Activated naive CD4-positive, alpha-beta T cell treated with anti-CD3 and anti-CD28 coated beads, Interleukin-2, amount 10 ng/mL, durations not matched to agents 7 days and 5 days (primary cell): ENCODE results near the gene PYY.
"Not testable (repeated sequence)": the region's sequence is repeated elsewhere in the genome, so short reads cannot be mapped to it uniquely, and the experiment has no call there.

Source experiments
- CTCF ChIA-PET: fragments of 350-600 bp; sonication (Branson Sonifier 250); formaldehyde crosslinking; loops from one replicate; lab custom pipeline; 2021; ENCODE audit warnings: antibody characterized with exemption; lab: Charles Lee
- DNase-seq: peaks from one replicate; pipeline ENCODE4 v3.0.0-alpha.2; 2020
- H3K27ac Mint-ChIP-seq: one replicate; pipeline ENCODE4 v1.8.0; 2021; ENCODE audit warnings: mild to moderate bottlenecking, moderate library complexity, mixed read lengths
- H3K27me3 Mint-ChIP-seq: one replicate; pipeline ENCODE4 v1.8.0; 2021; ENCODE audit warnings: mild to moderate bottlenecking, mixed read lengths
- H3K36me3 Mint-ChIP-seq: one replicate; pipeline ENCODE4 v1.8.0; 2021; ENCODE audit warnings: mixed read lengths
- H3K4me1 Mint-ChIP-seq: one replicate; pipeline ENCODE4 v1.8.0; 2021; ENCODE audit warnings: mixed read lengths
- H3K4me3 Mint-ChIP-seq: one replicate; pipeline ENCODE4 v1.8.0; 2021; ENCODE audit warnings: mild to moderate bottlenecking, moderate library complexity, mixed read lengths
- H3K9me3 Mint-ChIP-seq: one replicate; pipeline ENCODE4 v1.8.0; 2021; ENCODE audit warnings: mixed read lengths

Gene PYY

DNA sequence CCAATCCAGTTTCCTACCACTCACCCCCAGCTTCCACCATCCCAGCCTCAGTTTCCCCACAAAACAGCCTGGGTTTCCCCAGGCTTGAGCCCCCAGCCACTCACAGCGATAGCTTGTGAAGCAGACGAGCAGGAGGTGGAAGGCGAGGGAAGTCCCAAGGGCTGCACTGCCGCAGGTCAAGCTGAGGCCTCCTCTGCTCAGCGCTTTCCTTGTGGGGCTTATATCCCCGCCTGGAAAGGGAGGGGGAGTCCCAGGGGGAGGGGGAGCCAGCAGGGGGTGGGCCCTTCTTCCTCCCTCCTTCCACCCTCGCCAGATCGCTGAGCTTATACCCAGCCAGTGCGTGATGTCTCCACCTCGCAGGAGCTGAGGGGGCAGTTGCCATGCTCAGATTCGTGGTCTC is at the start of gene PYY:
Gene PYY (minus strand): TSS at position 195 of the 400 bp plus-strand sequence. CDS start 457 bp downstream, outside the sequence.
- Mint-ChIP-seq H3K36me3 (no peaks in the 10 kb centered on the region), H3K4me1 (peaks cover 5% of the 10 kb centered on the region), H3K27ac (no peak within 1 kb of the TSS), H3K9me3 (no peaks in the 10 kb centered on the region), H3K4me3 (no peak within 1 kb of the TSS), H3K27me3 (peaks cover 79% of the 10 kb centered on the region)
- CTCF ChIA-PET: interaction anchor here (2.7 kb wide), 1 partner anchor 9 kb away, joined by 15 read pairs; no protein-coding TSS in a partner anchor
- DNase-seq: no peak

DNA sequence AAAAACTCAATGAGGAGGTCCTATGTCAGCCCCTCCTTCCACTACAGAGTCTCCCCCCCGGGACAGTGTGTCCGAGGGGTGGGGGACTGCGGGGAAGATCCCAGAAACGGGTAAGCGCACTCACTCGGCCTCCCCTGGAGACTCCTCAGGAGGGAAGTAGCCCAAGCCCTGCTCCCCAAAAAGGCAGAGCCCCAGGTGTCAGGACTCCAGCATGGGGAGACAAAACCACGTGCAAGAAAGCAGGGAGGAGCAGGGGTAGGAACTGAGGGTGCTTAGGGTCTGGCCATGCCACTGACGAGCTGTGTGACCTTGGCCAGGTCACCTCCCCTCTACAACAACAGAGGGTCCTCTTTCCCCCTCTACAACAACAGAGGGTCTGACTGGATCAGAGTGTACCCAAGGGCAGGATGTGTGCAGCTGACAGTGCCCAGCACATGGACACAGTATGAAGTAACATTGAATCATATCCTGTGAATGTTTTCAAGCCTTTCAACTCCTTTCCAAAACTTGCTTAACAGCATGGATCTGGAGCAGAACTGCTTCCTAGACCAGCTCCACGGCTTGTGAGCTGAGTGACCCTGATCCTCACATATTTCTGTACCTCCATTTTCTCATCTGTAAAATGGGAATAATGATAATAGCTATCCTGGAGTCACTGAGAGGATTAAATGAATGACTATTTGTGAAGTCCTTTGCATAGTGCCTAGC is 48.6 kb upstream of the PYY start:
- CTCF ChIA-PET: interaction anchor here (1.0 to 1.4 kb wide), 2 partner anchors 39 to 58 kb away, joined by 3 to 9 read pairs; no protein-coding TSS in a partner anchor
- no peak for DNase-seq
- H3K36me3 Mint-ChIP-seq: peaks cover 2% of the 10 kb centered on the region
- peaks cover 57% of the 10 kb centered on the region for H3K27me3 Mint-ChIP-seq
- no peaks in the 10 kb centered on the region for H3K9me3 Mint-ChIP-seq
- no peak overlapping the region for H3K4me3 Mint-ChIP-seq
- no peak overlapping the region for H3K27ac Mint-ChIP-seq
- H3K4me1 Mint-ChIP-seq: peaks cover 20% of the 10 kb centered on the region

DNA sequence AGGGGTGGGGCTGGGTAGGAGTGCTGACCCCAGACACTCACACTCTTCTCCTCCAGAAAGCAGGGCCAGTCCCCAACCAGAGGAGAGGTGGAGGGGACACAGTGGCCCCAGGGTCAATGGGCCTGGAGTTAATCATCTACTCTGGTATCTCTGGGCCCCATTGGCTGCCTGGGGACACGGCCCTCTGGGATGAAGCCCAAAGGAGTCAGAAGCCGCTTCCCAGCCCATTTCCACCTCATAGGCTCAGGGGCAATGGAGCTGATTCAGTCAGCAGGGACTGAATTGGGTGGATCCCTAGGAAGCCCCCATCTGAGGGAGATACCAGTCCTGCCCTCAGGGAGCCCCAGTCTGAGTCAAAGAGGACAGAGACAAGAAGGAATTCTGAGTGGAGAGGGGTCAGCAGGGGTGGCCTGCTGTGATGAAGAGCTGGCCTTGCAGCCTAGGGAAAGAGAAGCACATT is 47.8 kb upstream of the PYY start:
- CTCF ChIA-PET: interaction anchor here (1.4 kb wide), 1 partner anchor 57 kb away, joined by 9 read pairs; no protein-coding TSS in a partner anchor
- Mint-ChIP-seq H3K4me3 (no peak overlapping the region), H3K36me3 (peaks cover 2% of the 10 kb centered on the region), H3K4me1 (peaks cover 14% of the 10 kb centered on the region), H3K9me3 (no peaks in the 10 kb centered on the region), H3K27ac (no peak overlapping the region), H3K27me3 (peaks cover 49% of the 10 kb centered on the region)
- DNase-seq: no peak

DNA sequence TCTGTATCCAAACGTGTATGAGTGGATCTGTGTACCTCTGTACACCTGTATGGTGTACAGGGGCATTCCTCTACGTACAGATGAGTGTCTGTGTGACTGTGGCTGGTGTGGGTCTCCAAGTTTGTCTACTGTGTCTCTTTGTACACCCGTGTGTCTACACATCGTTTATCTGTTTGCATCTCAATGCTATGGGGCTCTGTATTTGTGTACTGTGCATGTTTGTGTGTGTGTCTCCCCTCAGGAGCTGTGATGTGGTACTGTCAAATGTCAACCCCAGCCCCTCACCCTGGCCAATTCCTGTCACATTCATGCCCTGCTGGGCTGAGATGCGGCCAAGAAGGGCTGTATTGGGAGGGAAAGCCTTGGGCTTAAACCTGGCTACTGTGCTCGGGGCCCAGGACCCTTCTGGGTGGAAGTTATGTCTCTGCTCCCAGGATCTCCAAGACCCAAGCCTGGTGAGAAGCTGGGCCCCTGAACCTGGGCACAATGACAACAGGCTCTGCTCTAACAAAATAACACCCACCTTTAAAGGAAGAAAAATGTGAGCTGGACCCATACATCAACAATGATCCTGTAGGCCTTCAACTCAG is 47.2 kb upstream of the PYY start:
- H3K27me3 Mint-ChIP-seq: peaks cover 44% of the 10 kb centered on the region
- no peak for DNase-seq
- H3K9me3 Mint-ChIP-seq: no peaks in the 10 kb centered on the region
- H3K4me1 Mint-ChIP-seq: peaks cover 9% of the 10 kb centered on the region
- CTCF ChIA-PET: no interaction called here
- H3K36me3 Mint-ChIP-seq: no peaks in the 10 kb centered on the region
- no peak overlapping the region for H3K27ac Mint-ChIP-seq
- H3K4me3 Mint-ChIP-seq: no peak overlapping the region

DNA sequence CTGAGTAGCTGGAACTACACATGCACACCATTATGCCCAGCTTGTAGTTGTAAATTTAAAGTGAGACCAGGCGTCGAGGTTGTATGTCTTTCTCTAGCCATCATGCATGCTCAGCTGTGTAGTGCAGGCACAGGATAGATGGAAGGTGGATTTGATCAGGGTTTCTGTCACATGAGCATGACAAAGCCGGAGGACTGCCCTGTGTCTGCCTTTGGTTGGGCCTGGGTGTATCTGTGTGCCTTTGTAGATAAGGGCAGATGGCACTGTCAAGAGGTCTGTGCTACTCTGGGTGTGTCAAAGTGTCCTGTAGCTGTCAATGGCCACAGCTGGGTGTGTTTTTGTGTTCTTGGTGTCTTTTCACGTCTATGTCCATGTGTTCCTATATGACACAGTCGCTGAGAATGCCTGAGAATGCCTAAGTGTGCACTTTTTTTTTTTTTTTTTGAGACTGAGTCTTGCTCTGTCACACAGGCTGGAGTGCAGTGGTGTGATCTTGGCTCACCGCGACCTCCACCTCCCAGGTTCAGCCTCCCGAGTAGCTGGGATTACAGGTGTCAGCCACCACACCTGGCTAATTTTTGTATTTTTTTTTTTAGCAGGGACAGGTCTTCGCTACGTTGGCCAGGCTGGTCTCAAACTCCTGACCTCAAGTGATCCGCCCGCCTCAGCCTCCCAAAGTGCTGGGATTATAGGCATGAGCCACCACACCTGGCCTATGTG is 46.6 kb upstream of the PYY start:
- CTCF ChIA-PET: interaction anchor here (1.0 kb wide), 1 partner anchor 90 kb away, joined by 4 read pairs; no protein-coding TSS in a partner anchor
- Mint-ChIP-seq H3K27me3 (peaks cover 37% of the 10 kb centered on the region), H3K4me1 (peaks cover 6% of the 10 kb centered on the region)

DNA sequence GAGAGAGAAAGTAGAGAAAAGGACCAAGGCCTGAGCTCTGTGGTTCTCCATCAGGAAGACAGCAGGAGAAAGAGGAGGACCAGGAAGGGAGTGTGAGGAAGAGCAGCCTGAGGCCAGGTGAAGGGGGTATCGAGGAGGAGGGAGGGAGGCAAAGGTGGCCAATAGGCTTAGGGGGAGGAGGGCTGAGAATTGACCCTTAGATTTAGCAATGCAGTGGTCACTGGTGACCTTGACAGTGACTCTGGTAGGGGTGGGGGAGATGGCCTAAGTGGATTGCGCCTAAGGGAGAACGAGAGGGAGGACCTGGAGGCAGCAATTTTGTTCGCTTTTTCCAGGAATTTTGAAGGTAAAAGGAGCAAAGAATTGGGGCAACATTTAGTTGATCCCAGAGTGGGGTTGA is 45.3 kb upstream of the PYY start:
- Mint-ChIP-seq H3K27ac (no peak overlapping the region), H3K4me1 (peaks cover under 1% of the 10 kb centered on the region), H3K9me3 (no peaks in the 10 kb centered on the region), H3K27me3 (peaks cover 24% of the 10 kb centered on the region), H3K36me3 (no peaks in the 10 kb centered on the region), H3K4me3 (no peak overlapping the region)
- no peak for DNase-seq
- CTCF ChIA-PET: interaction anchor here (0.9 to 2.3 kb wide), 4 partner anchors 10 to 121 kb away, joined by 3 to 9 read pairs (median 4); no protein-coding TSS in a partner anchor

More for the DNA sequence above, 46.6 kb upstream of the PYY start:
- H3K27ac Mint-ChIP-seq: no peak overlapping the region
- H3K4me3 Mint-ChIP-seq: no peak overlapping the region
- no peak for DNase-seq
- H3K9me3 Mint-ChIP-seq: no peaks in the 10 kb centered on the region
- H3K36me3 Mint-ChIP-seq: no peaks in the 10 kb centered on the region

DNA sequence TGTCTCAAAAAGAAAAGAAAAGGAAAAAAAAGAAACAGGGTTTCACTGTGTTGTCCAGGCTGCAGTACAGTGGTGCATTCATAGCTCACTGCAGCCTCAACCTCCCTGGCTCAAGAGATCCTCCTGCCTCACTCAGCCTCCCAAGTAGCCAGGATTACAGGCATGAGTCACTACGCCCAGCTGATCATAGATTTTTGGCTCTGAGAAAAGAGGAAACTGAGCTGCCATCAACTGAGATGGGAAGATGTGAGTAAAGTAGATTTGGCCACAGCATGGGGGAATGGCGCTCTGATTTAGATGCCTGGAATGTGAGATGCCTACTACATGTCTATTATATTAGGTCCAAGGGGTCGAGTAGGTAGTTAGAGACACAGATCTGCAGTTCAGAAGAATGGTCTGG is 44.8 kb upstream of the PYY start:
- DNase-seq: no peak
- Mint-ChIP-seq H3K36me3 (no peaks in the 10 kb centered on the region), H3K4me1 (no peaks in the 10 kb centered on the region), H3K4me3 (no peak overlapping the region), H3K9me3 (no peaks in the 10 kb centered on the region), H3K27ac (no peak overlapping the region), H3K27me3 (peaks cover 19% of the 10 kb centered on the region)
- CTCF ChIA-PET: interaction anchor here (0.9 to 2.3 kb wide), 7 partner anchors 10 to 120 kb away, joined by 3 to 9 read pairs (median 3); no protein-coding TSS in a partner anchor

DNA sequence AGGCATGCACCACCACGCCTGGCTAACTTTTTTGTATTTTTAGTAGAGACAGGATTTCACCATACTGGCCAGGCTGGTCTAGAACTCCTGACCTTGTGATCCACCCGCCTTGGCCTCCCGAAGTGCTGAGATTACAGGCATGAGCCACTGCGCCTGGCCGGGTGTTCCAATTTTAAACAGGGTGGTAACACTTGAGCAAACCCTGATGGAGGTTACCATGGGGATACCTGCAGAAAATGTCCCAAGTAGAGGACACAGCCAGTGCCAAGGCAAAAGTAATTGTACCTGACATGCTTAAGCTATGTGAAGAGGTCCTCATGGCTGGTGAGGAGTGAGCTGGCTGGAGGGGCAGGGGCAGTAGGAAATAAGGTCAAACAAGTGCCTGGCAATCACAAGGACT is 43.4 kb upstream of the PYY start:
- H3K4me1 Mint-ChIP-seq, DNase-seq, H3K27ac Mint-ChIP-seq, H3K36me3 Mint-ChIP-seq, H3K4me3 Mint-ChIP-seq, H3K9me3 Mint-ChIP-seq: not testable (repeated sequence)
- CTCF ChIA-PET: interaction anchor here (1.3 to 2.3 kb wide), 5 partner anchors 36 to 119 kb away, joined by 3 to 9 read pairs (median 4); no protein-coding TSS in a partner anchor
- H3K27me3 Mint-ChIP-seq: peaks cover 21% of the 10 kb centered on the region

DNA sequence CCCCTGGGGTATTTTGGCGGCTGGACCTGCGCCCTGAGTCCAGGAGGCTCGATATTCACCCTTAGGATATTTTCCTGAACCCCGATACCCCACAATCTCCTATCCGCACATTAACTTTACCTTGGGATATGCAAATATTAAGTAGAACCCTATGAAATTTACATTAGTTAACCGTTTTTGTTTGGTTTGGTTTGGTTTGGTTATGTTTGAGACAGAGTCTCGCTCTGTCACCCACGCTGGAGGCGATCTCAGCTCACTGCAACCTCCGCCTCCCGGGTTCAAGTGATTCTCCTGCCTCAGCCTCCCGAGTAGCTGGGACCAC is 41.4 kb upstream of the PYY start:
- H3K4me3 Mint-ChIP-seq: no peak overlapping the region
- no peaks in the 10 kb centered on the region for H3K9me3 Mint-ChIP-seq
- H3K27ac Mint-ChIP-seq: no peak overlapping the region
- no peaks in the 10 kb centered on the region for H3K36me3 Mint-ChIP-seq
- no peaks in the 10 kb centered on the region for H3K4me1 Mint-ChIP-seq
- DNase-seq: no peak
- CTCF ChIA-PET: interaction anchor here (0.6 to 4.2 kb wide), 7 partner anchors 38 to 116 kb away, joined by 3 to 57 read pairs (median 4); partner anchors contain the start of genes MPP2 and PPY
- peaks cover 12% of the 10 kb centered on the region for H3K27me3 Mint-ChIP-seq

DNA sequence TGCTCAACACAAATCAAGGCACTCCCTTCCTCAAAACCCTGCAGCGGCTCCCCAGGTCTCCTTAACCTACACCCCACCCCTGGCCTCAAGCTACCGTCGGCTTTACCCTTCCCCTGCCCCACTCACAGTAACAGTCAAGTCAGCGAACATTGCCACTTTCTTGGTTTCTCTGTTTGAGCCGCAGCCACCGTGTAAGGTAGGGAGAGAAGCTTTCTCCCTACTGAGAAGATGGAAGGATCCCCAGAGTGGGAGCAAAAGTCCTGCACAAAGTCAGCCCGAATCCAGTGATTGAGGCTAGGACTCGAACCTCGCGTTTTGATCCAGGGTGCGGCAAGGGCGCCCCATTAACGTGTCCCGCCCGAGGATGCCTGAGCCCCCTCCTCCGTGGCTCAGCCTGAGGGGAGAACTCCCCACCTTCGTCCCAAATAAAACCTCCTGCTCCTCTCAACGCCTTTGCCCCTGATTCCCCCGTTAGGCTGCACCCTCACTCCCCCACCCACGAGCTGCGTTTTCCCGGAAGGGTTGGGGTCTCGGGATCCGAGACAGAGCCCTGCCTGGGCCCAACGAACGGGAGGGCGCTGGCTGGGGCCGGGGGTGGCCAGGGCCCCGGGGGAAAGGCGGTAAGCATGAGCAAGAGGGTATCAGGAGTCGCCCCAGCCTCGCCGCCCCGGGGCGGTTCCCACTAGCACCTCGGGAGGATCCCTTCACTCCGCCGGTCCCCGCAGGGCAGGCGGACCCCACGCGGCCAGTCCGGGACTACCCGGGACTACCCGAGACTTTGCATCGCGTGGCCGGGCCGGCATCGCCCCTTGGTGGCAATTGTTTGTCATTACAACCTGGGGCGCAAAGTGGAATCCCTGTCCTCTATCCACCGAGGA is 40.8 kb upstream of the PYY start:
- no peaks in the 10 kb centered on the region for H3K4me1 Mint-ChIP-seq
- no peak overlapping the region for H3K4me3 Mint-ChIP-seq
- CTCF ChIA-PET: interaction anchor here (1.2 to 4.2 kb wide), 8 partner anchors 11 to 115 kb away, joined by 3 to 57 read pairs (median 6); partner anchors contain the start of gene PPY
- DNase-seq: peak; percentile 76
- no peaks in the 10 kb centered on the region for H3K9me3 Mint-ChIP-seq
- H3K27me3 Mint-ChIP-seq: peaks cover 12% of the 10 kb centered on the region
- H3K36me3 Mint-ChIP-seq: no peaks in the 10 kb centered on the region
- H3K27ac Mint-ChIP-seq: no peak overlapping the region

DNA sequence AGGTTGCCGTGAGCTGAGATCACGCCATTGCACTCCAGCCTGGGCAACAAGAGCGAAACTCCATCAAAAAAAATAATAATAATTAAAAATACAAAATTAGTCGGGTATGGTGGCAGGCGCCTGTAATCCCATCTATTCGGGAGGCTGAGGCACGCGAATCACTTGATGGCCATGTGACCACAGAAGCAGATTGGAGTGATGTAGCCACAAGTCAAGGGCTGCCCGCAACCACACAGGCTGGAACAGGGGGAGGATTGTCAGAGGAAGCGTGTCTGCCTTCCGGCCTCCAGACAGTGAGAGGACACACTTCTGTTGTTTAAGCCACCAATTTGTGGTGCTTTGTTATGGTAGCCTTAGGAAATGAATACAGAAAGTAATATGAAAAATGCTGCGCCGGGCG is 38.9 kb upstream of the PYY start:
- no peaks in the 10 kb centered on the region for H3K36me3 Mint-ChIP-seq
- CTCF ChIA-PET: interaction anchor here (4.2 kb wide), 2 partner anchors 48 to 113 kb away, joined by 32 to 57 read pairs; partner anchors contain the start of gene PPY
- no peaks in the 10 kb centered on the region for H3K4me1 Mint-ChIP-seq
- peaks cover 24% of the 10 kb centered on the region for H3K27me3 Mint-ChIP-seq
- no peaks in the 10 kb centered on the region for H3K9me3 Mint-ChIP-seq
- H3K4me3 Mint-ChIP-seq: no peak overlapping the region
- H3K27ac Mint-ChIP-seq: no peak overlapping the region
- DNase-seq: no peak

DNA sequence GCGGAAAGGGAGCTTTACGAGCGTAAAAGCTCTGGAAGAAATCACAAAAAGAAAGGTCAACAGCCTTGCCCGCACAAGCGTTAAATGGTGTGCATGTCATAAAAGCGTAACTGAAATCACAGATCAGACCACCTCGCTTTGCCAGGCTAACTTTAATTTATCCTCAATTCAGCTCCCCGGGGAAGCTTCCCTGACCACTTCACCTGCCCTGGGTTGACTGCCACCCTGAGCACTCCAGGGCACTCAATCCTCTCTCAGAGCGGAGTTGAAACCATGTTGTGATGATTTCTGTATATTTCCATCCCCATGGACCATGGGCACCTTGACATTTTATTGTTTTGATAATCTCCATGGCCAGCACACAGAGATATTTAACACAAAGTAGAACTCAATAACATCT is 34.6 kb upstream of the PYY start:
- Mint-ChIP-seq H3K27me3 (peaks cover 61% of the 10 kb centered on the region), H3K9me3 (no peaks in the 10 kb centered on the region), H3K36me3 (no peaks in the 10 kb centered on the region), H3K27ac (no peak overlapping the region), H3K4me1 (peaks cover 14% of the 10 kb centered on the region), H3K4me3 (no peak overlapping the region)
- no peak for DNase-seq
- CTCF ChIA-PET: interaction anchor here (1.6 to 2.2 kb wide), 2 partner anchors 44 to 110 kb away, joined by 6 read pairs; no protein-coding TSS in a partner anchor
